Sigmoid colon (tissue), 4 donors: ENCODE results near the gene DOK6.

ENCODE experiments used
- EP300 ChIP-seq, 4 donors: sonication (generic); formaldehyde crosslinking; IDR thresholded peaks; one replicate each; pipeline ENCODE4 v1.6.1; 2017; ENCODE audit warnings: antibody characterized with exemption in 4 of 4
- POLR2A ChIP-seq, 2 donors: fragments of 450-650 bp; IDR thresholded peaks; one replicate each; pipeline ENCODE4 v1.6.1; 2016; ENCODE audit warnings: antibody characterized with exemption in 2 of 2, mild to moderate bottlenecking in 2 of 2, moderate library complexity in 2 of 2
- POLR2AphosphoS5 ChIP-seq, 4 donors: sonication (generic); formaldehyde crosslinking; IDR thresholded peaks; one replicate each; pipeline ENCODE4 v1.6.1; 2017; ENCODE audit warnings: antibody characterized with exemption in 4 of 4
- TF ChIP-seq, protein P1 (sequence below), 4 experiments: fragments of 450-650 bp in 3 of 4; fragments of 200-600 bp in 1 of 4; IDR thresholded peaks; one replicate each; pipeline ENCODE4 v1.5.1; 2016 to 2019; ENCODE audit warnings: antibody characterized with exemption in 4 of 4, mild to moderate bottlenecking in 3 of 4, moderate library complexity in 2 of 4

DNA sequence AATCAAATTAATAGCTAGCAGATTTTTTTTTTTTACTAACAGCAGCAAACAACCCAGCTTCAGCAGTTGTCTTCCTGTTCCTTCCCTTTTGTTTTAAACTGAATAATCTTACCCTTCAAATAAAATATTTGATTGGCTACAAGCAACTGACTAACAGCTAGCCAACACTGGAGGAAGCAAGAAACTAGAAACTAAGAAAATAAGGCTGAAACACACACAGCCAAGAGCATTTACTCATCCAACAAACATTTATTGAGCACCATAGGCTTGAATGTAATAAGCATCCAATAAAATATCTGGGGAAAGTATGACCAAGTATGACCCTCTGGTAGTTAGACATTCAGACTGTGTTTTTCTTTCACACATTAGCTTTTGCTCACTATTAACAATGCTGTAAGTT, 357.8 kb downstream of the DOK6 start:
- TF ChIP-seq POLR2AphosphoS5 (IDR thresholded peaks at IDR 0.05) = no peak
- TF ChIP-seq, protein P1, sequence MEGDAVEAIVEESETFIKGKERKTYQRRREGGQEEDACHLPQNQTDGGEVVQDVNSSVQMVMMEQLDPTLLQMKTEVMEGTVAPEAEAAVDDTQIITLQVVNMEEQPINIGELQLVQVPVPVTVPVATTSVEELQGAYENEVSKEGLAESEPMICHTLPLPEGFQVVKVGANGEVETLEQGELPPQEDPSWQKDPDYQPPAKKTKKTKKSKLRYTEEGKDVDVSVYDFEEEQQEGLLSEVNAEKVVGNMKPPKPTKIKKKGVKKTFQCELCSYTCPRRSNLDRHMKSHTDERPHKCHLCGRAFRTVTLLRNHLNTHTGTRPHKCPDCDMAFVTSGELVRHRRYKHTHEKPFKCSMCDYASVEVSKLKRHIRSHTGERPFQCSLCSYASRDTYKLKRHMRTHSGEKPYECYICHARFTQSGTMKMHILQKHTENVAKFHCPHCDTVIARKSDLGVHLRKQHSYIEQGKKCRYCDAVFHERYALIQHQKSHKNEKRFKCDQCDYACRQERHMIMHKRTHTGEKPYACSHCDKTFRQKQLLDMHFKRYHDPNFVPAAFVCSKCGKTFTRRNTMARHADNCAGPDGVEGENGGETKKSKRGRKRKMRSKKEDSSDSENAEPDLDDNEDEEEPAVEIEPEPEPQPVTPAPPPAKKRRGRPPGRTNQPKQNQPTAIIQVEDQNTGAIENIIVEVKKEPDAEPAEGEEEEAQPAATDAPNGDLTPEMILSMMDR (IDR thresholded peaks at IDR 0.05) = no peak
- no peak for TF ChIP-seq POLR2A (IDR thresholded peaks at IDR 0.05)
- TF ChIP-seq EP300 (IDR thresholded peaks at IDR 0.05) = no peak
